ENCODE results near the gene KEL. TPM values are rescaled to one million over a fixed set of nuclear protein-coding genes. Genes with fewer than 3 reads are reported as not detected.
A peak's percentile ranks its signal among the peaks of the same experiment; 100 is the strongest.

The KEL gene, protein sequence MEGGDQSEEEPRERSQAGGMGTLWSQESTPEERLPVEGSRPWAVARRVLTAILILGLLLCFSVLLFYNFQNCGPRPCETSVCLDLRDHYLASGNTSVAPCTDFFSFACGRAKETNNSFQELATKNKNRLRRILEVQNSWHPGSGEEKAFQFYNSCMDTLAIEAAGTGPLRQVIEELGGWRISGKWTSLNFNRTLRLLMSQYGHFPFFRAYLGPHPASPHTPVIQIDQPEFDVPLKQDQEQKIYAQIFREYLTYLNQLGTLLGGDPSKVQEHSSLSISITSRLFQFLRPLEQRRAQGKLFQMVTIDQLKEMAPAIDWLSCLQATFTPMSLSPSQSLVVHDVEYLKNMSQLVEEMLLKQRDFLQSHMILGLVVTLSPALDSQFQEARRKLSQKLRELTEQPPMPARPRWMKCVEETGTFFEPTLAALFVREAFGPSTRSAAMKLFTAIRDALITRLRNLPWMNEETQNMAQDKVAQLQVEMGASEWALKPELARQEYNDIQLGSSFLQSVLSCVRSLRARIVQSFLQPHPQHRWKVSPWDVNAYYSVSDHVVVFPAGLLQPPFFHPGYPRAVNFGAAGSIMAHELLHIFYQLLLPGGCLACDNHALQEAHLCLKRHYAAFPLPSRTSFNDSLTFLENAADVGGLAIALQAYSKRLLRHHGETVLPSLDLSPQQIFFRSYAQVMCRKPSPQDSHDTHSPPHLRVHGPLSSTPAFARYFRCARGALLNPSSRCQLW
- total RNA-seq (0.23 and 1.2 TPM in 2 replicates), polyA plus RNA-seq (0.13 and 0.30 TPM in 2 replicates), polyA minus RNA-seq (0.36 and 5.2 TPM in 2 replicates), Bru-seq, nascent RNA (percentile 17 among the genes with signal in this experiment), BruChase-seq, experiment 1, labeled RNA remaining after a 6-hour chase (percentile 20 among the genes with signal in this experiment), BruChase-seq, experiment 2, labeled RNA remaining after a 2-hour chase (percentile 31 among the genes with signal in this experiment)
- 0.04 and 0.08 TPM in 2 replicates for polyA plus RNA-seq (2011; cell fraction: cytosol; rRNA removed)
- polyA plus RNA-seq (2011; cell fraction: nucleus; rRNA removed) = 0.46 and 0.88 TPM in 2 replicates
- 0.33 TPM in 1 of 2 replicates, not detected in the other for polyA plus RNA-seq (2012)
- polyA minus RNA-seq (2011; cell fraction: cytosol; rRNA and poly(A)+ RNA removed) = not detected
- 0.82 TPM in 2 replicates for polyA minus RNA-seq (2011; cell fraction: nucleus; rRNA and poly(A)+ RNA removed)
- long read RNA-seq = 0 reads

DNA sequence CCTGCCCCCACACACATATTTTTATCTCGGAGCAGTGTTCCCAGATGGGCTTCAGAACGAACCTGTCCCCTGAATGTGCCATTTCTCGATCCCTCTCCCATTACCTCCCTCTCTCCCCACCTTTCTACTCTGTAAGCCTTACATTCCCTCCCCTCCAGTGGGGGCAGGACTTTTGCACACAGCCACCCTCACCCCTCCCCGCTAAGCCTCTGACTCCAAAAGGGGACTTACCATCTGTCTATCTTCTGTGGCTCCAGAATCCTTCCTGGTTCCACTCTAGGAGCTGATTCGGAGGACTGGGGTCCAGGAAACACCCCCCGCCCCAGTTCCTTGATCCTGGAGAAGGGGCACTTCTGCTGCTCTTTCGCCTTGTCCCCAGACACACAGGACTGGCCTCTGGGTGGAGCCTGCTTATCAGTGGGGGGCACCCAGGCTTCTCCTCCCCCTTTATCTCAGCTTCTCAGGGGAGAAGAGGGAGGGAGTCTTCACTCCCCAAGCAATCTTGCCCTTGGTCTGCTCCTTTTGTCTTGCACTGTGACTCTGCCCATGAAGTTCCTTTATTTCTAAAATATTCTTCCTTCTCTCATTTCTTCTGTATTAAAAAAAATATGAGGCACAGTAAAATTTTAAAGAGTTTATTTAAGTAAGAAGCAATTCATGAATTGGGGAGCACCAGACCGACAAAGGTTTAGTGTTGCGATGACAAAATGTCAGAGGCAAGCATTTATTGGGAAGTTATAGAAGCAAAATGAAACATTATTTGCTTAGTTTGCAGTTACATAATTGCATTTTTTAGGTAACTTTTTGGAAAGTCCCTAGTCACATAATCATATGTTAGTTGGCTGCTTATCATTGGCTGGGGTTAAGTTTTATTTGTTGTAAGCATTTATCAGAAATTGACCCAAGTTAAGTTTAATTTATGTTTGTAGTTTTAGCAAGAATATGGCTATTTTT lies at the start of gene KEL:
Gene KEL (minus strand): TSS at position 391 of the 954 bp plus-strand sequence. CDS start 157 bp downstream, at position 234.
- intact Hi-C loops (cut with micrococcal nuclease) (loop anchor here (2.0 kb wide), 1 partner anchor 81 kb away; no protein-coding TSS in a partner anchor), dilution Hi-C loops (cut with MboI; ENCODE audit: extremely low pct_ligation_motif_present, low sequenced_read_pairs) (no loop called here)
- DNase-seq (ENCODE audit: low read depth, low spot score) (no peak), FAIRE-seq (no peak)
- H3K9ac ChIP-seq (replicated peaks; ENCODE audit: extremely low read depth, insufficient read depth, low read length) = no peak within 1 kb of the TSS
- H3K4me1 ChIP-seq (ENCODE audit: control insufficient read depth, extremely low read depth, insufficient read depth, low read length) = no peaks in the 10 kb centered on the region
- H2AFZ ChIP-seq (ENCODE audit: low read depth, low read length) = no peak within 1 kb of the TSS
- H3K27ac ChIP-seq (ENCODE audit: insufficient read depth, low read depth, low read length) = no peak within 1 kb of the TSS
- TF ChIP-seq EZH2 (IDR thresholded peaks at IDR 0.05; ENCODE audit: borderline replicate concordance, low read depth, low read length, severe bottlenecking) = no peak
- H4K20me1 ChIP-seq (replicated peaks; ENCODE audit: control insufficient read depth, extremely low read depth, insufficient read depth, low read length) = no peaks in the 10 kb centered on the region
- BruUV-seq (replicated peaks) = no TSS peak
- no peaks in the 10 kb centered on the region for H3K9me3 ChIP-seq (replicated peaks; ENCODE audit: control insufficient read depth, insufficient read depth, low read length)
- no peaks in the 10 kb centered on the region for H3K36me3 ChIP-seq (ENCODE audit: control insufficient read depth in 2 of 2, extremely low read depth in 1 of 2, insufficient read depth in 2 of 2, low read length in 2 of 2)
- ChIA-PET POLR2A (no interaction called here), CTCF (interaction anchor here (0.8 kb wide), 1 partner anchor 253 kb away, joined by 3 read pairs; no protein-coding TSS in a partner anchor)
- H3K4me3 ChIP-seq (replicated peaks in 1 of 3; ENCODE audit: insufficient read depth in 1 of 3, low read depth in 1 of 3, low read length in 3 of 3) = no peak within 1 kb of the TSS
- no peaks in the 10 kb centered on the region for H3K79me2 ChIP-seq (ENCODE audit: control insufficient read depth, insufficient read depth, low read length)
- no peaks in the 10 kb centered on the region for H3K9me1 ChIP-seq (replicated peaks; ENCODE audit: control insufficient read depth, extremely low read depth, insufficient read depth, low read length)
- H3K4me2 ChIP-seq (ENCODE audit: insufficient read depth, low read length) = no peak within 1 kb of the TSS
- H3K27me3 ChIP-seq (ENCODE audit: control insufficient read depth in 2 of 2, insufficient read depth in 2 of 2, low read length in 2 of 2) = no peaks in the 10 kb centered on the region
